ACHN (cell line): ENCODE results near the gene TTC39C.

Experiments used
- DNase-seq: peaks from one replicate; pipeline ENCODE4 v3.0.0-alpha.2; 2015
- in situ Hi-C: cut with HindIII; loops from 2 replicates; pipeline ENCODE4 v1.10.0; 2017; ENCODE audit warnings: low sequenced_read_pairs, low pct_ligation_motif_present, low pct_unique_long_range_greater_than_20kb

Gene TTC39C

DNA sequence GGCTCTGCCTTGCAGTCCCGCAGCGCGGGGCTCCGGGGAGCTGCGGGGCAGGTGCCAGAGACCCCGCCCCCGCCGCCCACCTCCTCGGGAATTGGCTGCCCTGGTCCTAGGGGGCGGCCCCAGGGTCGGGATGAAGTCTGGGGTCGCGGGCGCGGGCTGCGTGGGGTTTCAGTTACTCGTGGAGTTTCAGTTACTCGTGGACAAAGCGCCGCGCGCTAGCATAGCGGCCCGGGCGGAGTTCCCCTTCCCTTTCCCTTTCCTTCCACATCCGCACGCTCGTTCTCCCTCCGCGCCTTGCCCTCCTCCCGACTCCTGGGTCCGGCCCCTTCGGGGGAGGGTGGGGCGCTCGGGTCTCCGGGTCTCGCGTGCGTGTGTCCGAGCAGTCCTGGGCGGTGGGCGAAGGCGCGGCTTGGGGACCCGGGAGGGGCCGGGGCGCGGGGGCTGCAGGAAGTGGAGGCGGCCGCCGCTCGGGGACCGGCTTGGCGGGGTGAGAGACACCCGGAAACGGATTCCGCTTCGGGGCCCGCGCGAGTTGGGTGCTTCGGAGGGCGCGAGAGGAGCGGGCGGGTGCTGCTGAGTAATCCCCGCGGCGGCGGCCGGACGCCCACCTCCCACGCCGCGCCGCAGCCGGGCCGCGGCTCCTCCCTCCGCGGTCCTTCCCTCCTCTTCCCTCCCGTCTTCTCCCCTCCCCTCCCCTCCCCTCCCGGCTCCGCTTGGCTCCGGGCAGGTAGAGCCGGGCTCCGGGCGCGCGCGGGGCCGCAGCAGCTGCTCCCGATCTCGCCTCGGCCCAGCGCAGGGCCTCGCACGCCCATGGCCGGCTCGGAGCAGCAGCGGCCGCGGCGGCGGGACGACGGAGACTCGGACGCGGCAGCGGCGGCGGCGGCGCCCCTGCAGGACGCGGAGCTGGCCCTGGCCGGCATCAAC lies at the start of gene TTC39C:
TTC39C (plus strand) TSS at position 693 of the 924 bp plus-strand sequence; CDS start at position 811, 118 bp downstream.
- DNase-seq, result peak; percentile 69
- in situ Hi-C loops, result no loop called here

DNA sequence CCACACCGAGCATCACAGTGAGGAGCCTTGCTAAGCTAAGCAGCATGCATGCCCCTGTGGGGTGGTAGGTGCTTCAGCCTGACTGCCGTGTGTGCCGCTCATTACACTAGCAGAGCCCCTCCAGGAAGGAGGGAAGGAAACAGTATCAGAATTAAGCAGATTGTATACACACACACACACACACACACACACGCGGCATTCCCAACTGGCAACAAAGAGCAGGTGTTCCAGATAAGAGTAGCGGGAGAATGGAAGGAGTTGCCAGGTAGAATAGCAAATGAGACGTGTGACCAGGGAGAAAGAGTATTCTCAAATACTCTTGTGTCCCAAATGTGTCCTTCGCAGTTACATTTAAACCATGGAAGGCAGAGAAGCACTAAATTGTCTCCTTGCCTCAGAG lies 47.6 kb upstream of the TTC39C start:
- in situ Hi-C loops, result no loop called here
- no peak for DNase-seq

DNA sequence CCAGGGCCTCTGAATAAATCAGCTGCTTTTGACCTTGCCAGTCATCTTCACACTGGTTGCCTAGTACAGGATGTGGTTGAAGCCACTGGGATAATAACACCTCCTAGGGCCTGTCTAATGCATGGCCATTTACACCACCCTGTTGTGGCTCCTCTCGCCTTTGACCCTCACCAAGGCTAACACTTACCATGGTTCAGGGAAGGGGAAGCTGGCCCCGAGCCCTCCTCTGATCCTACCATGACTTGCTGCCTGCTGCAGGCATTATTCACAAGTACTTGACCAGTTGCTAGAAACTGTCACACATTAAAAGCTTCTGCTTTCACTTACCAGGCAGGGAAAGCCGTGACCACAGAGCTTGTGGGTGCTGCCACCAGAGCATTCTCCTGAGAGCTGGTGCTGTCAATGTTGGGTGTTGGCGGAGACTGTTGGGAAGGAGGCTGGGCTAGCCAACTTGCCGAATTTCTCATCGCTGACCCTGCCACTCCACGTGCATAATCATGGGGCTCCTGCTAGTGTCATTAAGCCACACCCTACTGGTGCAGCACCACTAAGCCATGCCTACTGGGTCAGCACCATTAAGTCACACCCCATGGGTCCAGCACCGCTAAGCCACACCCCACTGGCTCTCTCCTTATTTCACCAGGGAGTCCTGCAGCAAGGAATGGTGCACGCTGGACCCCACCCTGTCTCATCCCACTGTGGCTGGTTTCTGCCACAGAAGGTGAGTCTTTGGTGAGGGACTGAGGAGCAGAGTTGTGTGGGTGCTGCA lies 47.0 kb upstream of the TTC39C start:
- in situ Hi-C loops, result no loop called here

GRCh38 chr18:23968638-23969604 lies 45.6 kb upstream of the TTC39C start:
- no peak for DNase-seq
- in situ Hi-C loops, result no loop called here

More for the DNA sequence above, 47.0 kb upstream of the TTC39C start:
- DNase-seq, result no peak

GRCh38 chr18:23969664-23970063 lies 44.9 kb upstream of the TTC39C start:
- in situ Hi-C loops, result no loop called here
- no peak for DNase-seq

- in situ Hi-C loops, result no loop called here
- DNase-seq, result no peak
Measured at GRCh38 chr18:23970161-23971096, 44.1 kb upstream of the TTC39C start.

DNA sequence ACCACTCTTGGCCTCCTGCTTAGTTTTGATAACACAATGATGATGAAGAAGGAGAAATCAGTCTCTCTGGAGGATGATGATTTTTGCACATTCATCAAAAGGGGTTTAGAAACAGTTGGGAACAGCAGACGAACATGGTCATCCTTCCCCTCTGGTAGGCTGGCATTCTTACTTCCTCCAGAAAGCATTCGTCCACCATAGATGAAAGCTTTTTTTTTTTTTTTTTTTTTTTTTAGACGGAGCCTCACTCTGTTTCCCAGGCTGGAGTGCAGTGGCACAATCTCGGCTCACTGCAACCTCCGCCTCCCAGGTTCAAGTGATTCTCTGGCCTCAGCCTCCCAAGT lies 43.5 kb upstream of the TTC39C start:
- no peak for DNase-seq
- in situ Hi-C loops, result no loop called here

GRCh38 chr18:23971666-23972230 lies 42.8 kb upstream of the TTC39C start:
- in situ Hi-C loops, result no loop called here
- no peak for DNase-seq

- in situ Hi-C loops, result no loop called here
- DNase-seq, result no peak
Measured at GRCh38 chr18:23972453-23972852, 42.1 kb upstream of the TTC39C start.

DNA sequence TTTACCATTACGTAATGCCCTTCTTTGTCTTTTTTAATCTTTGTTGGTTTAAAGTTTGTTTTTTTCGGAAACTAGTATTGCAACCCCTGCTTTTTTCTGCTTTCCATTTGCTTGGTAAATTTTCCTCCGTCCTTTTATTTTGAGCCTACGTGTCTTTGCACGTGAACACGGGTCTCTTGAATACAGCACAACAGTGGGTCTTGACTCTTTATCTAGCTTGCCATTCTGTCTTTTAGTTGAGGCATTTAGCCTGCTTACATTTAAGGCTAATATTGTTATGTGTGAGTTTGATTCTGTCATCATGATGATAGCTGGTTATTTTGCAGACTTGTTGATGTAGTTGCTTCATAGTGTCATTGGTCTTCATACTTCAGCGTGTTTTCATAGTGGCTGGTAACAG lies 37.5 kb upstream of the TTC39C start:
- DNase-seq, result no peak
- in situ Hi-C loops, result no loop called here

DNA sequence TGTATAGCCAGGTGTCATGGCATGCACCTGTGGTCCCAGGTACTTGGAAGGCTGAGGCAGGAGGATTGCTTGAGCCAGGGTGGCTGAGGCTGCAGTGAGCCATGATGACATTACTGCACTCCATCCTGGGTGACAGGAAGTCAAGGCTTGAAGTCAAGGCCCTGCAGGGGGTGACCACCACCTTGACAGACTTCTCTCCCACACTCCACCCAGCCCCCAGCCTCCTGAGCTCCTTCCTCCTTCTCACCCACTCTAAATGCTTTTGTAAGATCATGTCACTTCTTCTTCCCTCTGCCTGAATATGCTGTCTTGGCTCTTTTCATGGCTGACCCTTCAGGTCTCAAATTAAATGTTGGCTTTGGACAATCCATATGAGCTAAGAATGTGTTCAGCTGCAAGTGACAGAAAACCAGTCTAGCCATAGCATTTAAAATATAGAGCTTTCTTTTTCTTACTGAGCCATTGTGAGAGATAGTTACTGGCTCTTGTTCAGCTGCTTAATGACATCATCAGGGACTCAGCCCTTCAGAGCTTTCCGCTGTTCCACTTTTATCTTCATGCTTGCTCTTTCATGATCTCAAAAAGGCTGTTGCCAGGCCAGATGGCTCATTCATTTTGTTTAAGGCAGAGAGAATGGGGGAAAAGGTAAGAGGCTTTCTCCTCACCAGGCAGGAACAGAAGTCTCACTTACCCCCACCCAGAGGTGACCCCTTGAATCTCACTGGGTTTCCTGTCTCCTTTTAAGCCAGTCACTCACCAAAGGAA lies 36.7 kb upstream of the TTC39C start:
- in situ Hi-C loops, result no loop called here
- no peak for DNase-seq

DNA sequence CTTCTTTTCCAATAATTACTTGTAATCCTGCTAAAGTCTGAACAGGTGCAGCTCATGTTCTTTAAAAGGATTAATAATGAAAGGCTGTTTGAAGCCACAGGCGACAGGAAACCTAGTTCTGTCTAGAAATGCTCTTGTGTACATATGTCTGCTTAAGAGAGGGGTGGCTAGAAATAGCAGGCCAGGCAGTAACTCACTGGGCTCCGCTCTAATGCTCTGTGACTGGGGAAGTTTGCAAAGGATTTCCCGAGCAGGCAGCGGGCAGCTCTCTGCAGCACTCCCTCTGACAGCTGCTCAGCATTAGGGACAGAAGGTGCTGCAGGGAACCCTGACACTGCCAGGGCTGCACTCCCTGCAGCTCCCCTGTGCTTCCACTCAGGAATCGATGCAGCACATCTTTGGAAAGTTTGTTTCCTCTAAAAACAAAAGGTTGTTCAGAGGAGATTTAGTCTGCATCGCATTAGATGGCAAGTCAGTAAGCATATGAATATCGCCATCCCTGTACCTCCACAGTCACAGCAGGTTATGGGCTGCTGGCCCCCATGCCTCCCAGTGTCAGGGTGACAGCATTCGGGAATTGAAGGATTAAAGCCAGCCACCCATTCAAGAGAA lies 33.1 kb upstream of the TTC39C start:
- DNase-seq, result no peak
- in situ Hi-C loops, result no loop called here

GRCh38 chr18:23982155-23983079 lies 32.1 kb upstream of the TTC39C start:
- in situ Hi-C loops, result no loop called here
- DNase-seq, result peak; percentile 29

DNA sequence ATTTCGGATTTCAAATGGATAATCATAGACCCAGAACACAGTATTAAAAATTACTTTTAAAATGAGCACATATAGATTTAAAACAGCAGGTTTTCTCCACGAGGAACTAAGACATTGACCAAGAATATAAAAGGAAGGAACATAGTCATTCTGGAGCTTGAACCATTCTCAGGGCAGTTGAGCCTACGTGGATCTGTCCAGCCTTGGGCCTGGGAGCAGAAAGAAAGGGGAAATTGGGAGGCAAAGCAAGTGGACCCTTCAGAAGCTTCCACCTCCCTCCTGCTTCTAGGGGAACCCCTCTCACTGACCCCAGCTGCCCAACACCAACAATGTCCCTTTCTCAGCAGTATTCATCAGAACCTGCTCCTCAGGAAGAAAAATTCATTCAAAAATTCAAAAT lies 31.4 kb upstream of the TTC39C start:
- in situ Hi-C loops, result no loop called here
- DNase-seq, result no peak

- in situ Hi-C loops, result no loop called here
- DNase-seq, result no peak
Measured at GRCh38 chr18:23986600-23987359, 27.8 kb upstream of the TTC39C start.
